NCI-H2081 treated with DMSO at 0.1 percent for 48 hours (cell line): ENCODE measurements around the gene NOP9.

Experiments used
- DNase-seq: peaks from one replicate; lab custom pipeline; 2025; lab: John Stamatoyannopoulos, UW

The NOP9 gene

GRCh38 chr14:24280797-24281460, 18.7 kb upstream of the NOP9 start:
- no peak for DNase-seq

GRCh38 chr14:24281636-24282035, 18.0 kb upstream of the NOP9 start:
- DNase-seq: no peak

- DNase-seq: no peak
Measured at GRCh38 chr14:24282736-24283135, 16.9 kb upstream of the NOP9 start.

GRCh38 chr14:24283796-24284460, 15.7 kb upstream of the NOP9 start:
- DNase-seq: no peak

- no peak for DNase-seq
Measured at GRCh38 chr14:24284501-24285035, 15.1 kb upstream of the NOP9 start.

GRCh38 chr14:24285351-24285750, 14.3 kb upstream of the NOP9 start:
- DNase-seq: no peak

GRCh38 chr14:24286996-24287395, 12.7 kb upstream of the NOP9 start:
- DNase-seq: no peak

- no peak for DNase-seq
Measured at GRCh38 chr14:24289649-24290280, 9.9 kb upstream of the NOP9 start.

GRCh38 chr14:24290746-24291145, 8.9 kb upstream of the NOP9 start:
- DNase-seq: no peak

- no peak for DNase-seq
Measured at GRCh38 chr14:24291446-24292117, 8.1 kb upstream of the NOP9 start.

GRCh38 chr14:24292118-24292807, 7.4 kb upstream of the NOP9 start:
- DNase-seq: no peak

GRCh38 chr14:24293525-24293924, 6.1 kb upstream of the NOP9 start:
- DNase-seq: no peak

- DNase-seq: no peak
Measured at GRCh38 chr14:24296341-24297157, 3.1 kb upstream of the NOP9 start.

- DNase-seq: no peak
Measured at GRCh38 chr14:24297190-24297964, 2.3 kb upstream of the NOP9 start.

GRCh38 chr14:24298892-24299254, 777 bp upstream of the NOP9 start:
- DNase-seq: no peak

- DNase-seq: no peak
Measured at GRCh38 chr14:24300326-24300980, 803 bp downstream of the NOP9 start.

- no peak for DNase-seq
Measured at GRCh38 chr14:24304019-24304387, 4.4 kb downstream of the NOP9 start.

GRCh38 chr14:24307156-24307574, 7.5 kb downstream of the NOP9 start:
- no peak for DNase-seq

GRCh38 chr14:24307575-24308341, 8.1 kb downstream of the NOP9 start, which contains the start of gene CIDEB:
Gene CIDEB (minus strand): TSS chr14:24307977. CDS start chr14:24307858, 119 bp downstream.
- no peak for DNase-seq
